H1 (cell line): Measurements from ENCODE around the gene MEF2D. TPM values are rescaled to one million over a fixed set of nuclear protein-coding genes. Genes with fewer than 3 reads are reported as not detected.
A peak's percentile ranks its signal among the peaks of the same experiment; 100 is the strongest.

ENCODE experiments used
- ATF2 ChIP-seq: IDR thresholded peaks from 2 replicates; pipeline ENCODE4 v1.6.1; 2012; ENCODE audit warnings: low read length, inconsistent platforms
- BRCA1 ChIP-seq: IDR thresholded peaks from 2 replicates; pipeline ENCODE4 v1.6.1; 2012; ENCODE audit warnings: low read depth, low read length, improper control_type of control experiment
- CBX5 ChIP-seq: fragments of 300-800, 300-1000 bp; sonication (generic); IDR thresholded peaks from 2 replicates; pipeline ENCODE4 v1.7.1; 2016; ENCODE audit warnings: antibody characterized with exemption, low read length, low read depth
- CEBPB ChIP-seq: IDR thresholded peaks from 2 replicates; pipeline ENCODE4 v1.6.1; 2012; ENCODE audit warnings: low read depth, low read length
- CHD1 ChIP-seq: IDR thresholded peaks from 2 replicates; pipeline ENCODE4 v1.6.1; 2012; ENCODE audit warnings: low read depth, low read length, improper control_type of control experiment
- CHD2 ChIP-seq: IDR thresholded peaks from 2 replicates; pipeline ENCODE4 v1.6.1; 2012; ENCODE audit warnings: low read length, improper control_type of control experiment
- CTCF ChIP-seq, 3 experiments: IDR thresholded peaks; 1 replicate in 2 of 3; 2 replicates in 1 of 3; pipeline versions ENCODE4 v1.5.1 to v1.6.1; 2011; ENCODE audit warnings: low read length in 3 of 3, mild to moderate bottlenecking in 3 of 3, inconsistent platforms in 2 of 3, low read depth in 1 of 3, moderate library complexity in 1 of 3; ENCODE audit not compliant: insufficient read depth in 1 of 3; ENCODE audit errors: control extremely low read depth in 1 of 3
- EP300 ChIP-seq, 2 experiments: IDR thresholded peaks; 1 replicate in 1 of 2; 2 replicates in 1 of 2; pipeline ENCODE4 v1.6.1; 2011 to 2012; ENCODE audit warnings: low read depth in 2 of 2, low read length in 2 of 2, mild to moderate bottlenecking in 2 of 2, borderline replicate concordance in 1 of 2, inconsistent platforms in 1 of 2, moderate library complexity in 1 of 2
- FOSL1 ChIP-seq: IDR thresholded peaks from 2 replicates; pipeline ENCODE4 v1.6.1; 2011; ENCODE audit warnings: mild to moderate bottlenecking, low read depth, low read length, moderate library complexity; ENCODE audit not compliant: insufficient read depth
- JUND ChIP-seq: IDR thresholded peaks from 2 replicates; pipeline ENCODE4 v1.6.1; 2011; ENCODE audit warnings: mild to moderate bottlenecking, improper control_type of control experiment, low read length
- KDM1A ChIP-seq: fragments of 200-600, 300-600 bp; sonication (generic); IDR thresholded peaks from 2 replicates; pipeline ENCODE4 v1.7.1; 2016; ENCODE audit warnings: mild to moderate bottlenecking, low read length, borderline replicate concordance
- KDM4A ChIP-seq: IDR thresholded peaks from one replicate; pipeline ENCODE4 v1.7.1; 2012; ENCODE audit warnings: low read depth, mild to moderate bottlenecking, moderate library complexity, low read length, inconsistent platforms; ENCODE audit not compliant: severe bottlenecking
- KDM5A ChIP-seq: fragments of 200-600 bp; IDR thresholded peaks from 2 replicates; pipeline ENCODE4 v1.7.1; 2012; ENCODE audit warnings: mild to moderate bottlenecking, low read length, inconsistent platforms, mixed read lengths
- MAFK ChIP-seq: IDR thresholded peaks from 2 replicates; pipeline ENCODE4 v1.6.1; 2012; ENCODE audit warnings: low read depth, mild to moderate bottlenecking, improper control_type of control experiment, low read length
- RAD21 ChIP-seq, 2 experiments: IDR thresholded peaks in 1 of 2; conservative IDR thresholded peaks in 1 of 2; 2 replicates each; pipeline ENCODE4 v1.6.1; 2011; ENCODE audit warnings: low read depth in 2 of 2, low read length in 2 of 2, improper control_type of control experiment in 1 of 2, inconsistent platforms in 1 of 2, mild to moderate bottlenecking in 1 of 2, moderate library complexity in 1 of 2
- SIRT6 ChIP-seq: IDR thresholded peaks from one replicate; pipeline ENCODE4 v1.7.1; 2012; ENCODE audit warnings: low read length, inconsistent platforms
- SUZ12 ChIP-seq: fragments of 200-600 bp; sonication (generic); IDR thresholded peaks from 2 replicates; pipeline ENCODE4 v1.6.1; 2012; ENCODE audit warnings: mild to moderate bottlenecking, inconsistent platforms, low read length, moderate library complexity, mixed read lengths
- TAF1 ChIP-seq: IDR thresholded peaks from 2 replicates; pipeline ENCODE4 v1.6.1; 2011; ENCODE audit warnings: mild to moderate bottlenecking, low read depth, low read length
- TAF7 ChIP-seq: optimal IDR thresholded peaks from 2 replicates; pipeline ENCODE3; 2011; ENCODE audit warnings: low read depth, mild to moderate bottlenecking, inconsistent platforms, low read length, moderate library complexity, borderline replicate concordance
- TBP ChIP-seq: IDR thresholded peaks from 2 replicates; pipeline ENCODE4 v1.6.1; 2011; ENCODE audit warnings: low read depth, low read length, improper control_type of control experiment
- polyA plus RNA-seq, 7 experiments: library from polyadenylated mRNA; depleted of rRNA in 3 of 7; stranded (reverse) in 5 of 7; unstranded in 2 of 7; fragments of >200 nt in 5 of 7; fragments of 200-250 nt in 2 of 7; gene quantifications; 1 replicate in 5 of 7; 2 replicates in 1 of 7; 4 replicates in 1 of 7; pipeline versions ENCODE4 v1.2.1 to v1.2.3, GENCODE V29; 2011 to 2013; ENCODE audit warnings: missing spikeins in 2 of 7, mixed read lengths in 2 of 7
- total RNA-seq: library from RNA; stranded (reverse); fragmentation: NEBNext Ultra II Directional; extraction: Animal tissue kit (Norgen Biotek cat#: 25700); gene quantifications from 2 replicates; pipeline ENCODE4 v1.2.1, GENCODE V29; 2021

Gene MEF2D
- total and polyA plus RNA-seq, 2 of the 8 experiments (the other 6 are each of a cell fraction or from before 2014, with no cell fraction given) = 17.3 to 20.3 TPM

DNA sequence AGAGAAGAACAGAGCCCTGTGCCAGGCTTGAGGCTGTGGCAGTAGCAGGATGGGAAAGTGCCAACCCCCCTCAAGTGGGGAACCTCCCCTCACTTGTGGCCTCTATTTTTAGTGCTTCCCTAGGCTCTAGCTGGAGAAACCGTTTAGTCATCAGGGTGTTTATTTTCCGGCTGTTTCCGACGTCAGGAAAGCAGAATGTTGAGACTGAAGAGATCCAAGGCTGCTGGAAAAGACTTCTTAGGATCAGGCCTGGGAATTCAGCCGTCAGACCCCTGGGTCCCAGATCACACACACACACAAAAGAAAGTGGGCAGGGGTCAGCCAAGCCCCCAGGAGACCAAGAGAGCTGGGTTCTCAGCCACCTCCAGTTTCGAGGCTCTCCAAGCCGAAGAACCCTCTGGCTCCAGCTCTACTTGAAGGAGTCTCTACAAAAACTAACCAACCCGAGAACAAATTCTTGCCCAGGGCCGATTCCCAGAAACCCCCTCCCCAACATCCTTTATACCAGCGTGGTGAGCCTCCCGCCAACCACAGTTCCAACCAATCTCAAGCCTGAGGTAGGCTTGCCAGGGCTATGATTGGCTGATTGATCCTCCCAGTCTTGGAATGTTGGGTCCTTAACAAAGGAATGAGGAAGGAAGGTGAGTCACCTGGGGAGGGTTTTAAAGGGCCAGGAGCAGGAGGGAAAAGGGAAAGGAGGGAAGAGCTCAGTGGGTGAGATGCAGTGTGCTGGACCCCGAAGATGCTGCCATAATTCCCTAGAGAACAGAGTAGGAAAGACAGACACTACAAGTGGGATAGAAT, 2.5 kb upstream of the MEF2D start (continued):
- TF ChIP-seq CTCF (IDR thresholded peaks at IDR 0.05; ENCODE audit: control extremely low read depth in 1 of 3, insufficient read depth in 1 of 3, low read depth in 1 of 3, low read length in 3 of 3) (no peak), TAF7 (peak; percentile 50), CEBPB (no peak), RAD21 (IDR thresholded peaks at IDR 0.05 in 1 of 2, conservative IDR thresholded peaks at IDR 0.05 in 1 of 2; ENCODE audit: low read depth in 2 of 2, low read length in 2 of 2) (no peak), JUND (peak; percentile 97), KDM4A (no peak), ATF2 (0 out of 2 replicates have a peak, but pooled peaks have one; percentile 41), SUZ12 (no peak), TBP (peak; percentile 91), TAF1 (peak; percentile 71; the same call in 1 of the 2 replicates), CBX5 (no peak), CHD1 (no peak), EP300 (IDR thresholded peaks at IDR 0.05; ENCODE audit: borderline replicate concordance in 1 of 2, low read depth in 2 of 2, low read length in 2 of 2) (0 out of 3 replicates have a peak, but pooled peaks of 1 of the 2 experiments have one; percentile 38), BRCA1 (no peak), FOSL1 (no peak), KDM5A (no peak), CHD2 (peak; percentile 73), KDM1A (no peak), SIRT6 (no peak), MAFK (no peak)
